Panc1 (cell line): ENCODE data around the gene ADGRB3. TPM values are rescaled to one million over a fixed set of nuclear protein-coding genes. Genes with fewer than 3 reads are reported as not detected.

Experiments
- ATAC-seq: fragments of 200-7000 bp; cut with Tn5 transposase; 2 replicates; pipeline ENCODE4 v1.9.1; 2020; ENCODE audit warnings: mild to moderate bottlenecking, moderate library complexity
- BruUV-seq: library from RNA; stranded (reverse); fragments of 400-500 nt; replicated peaks from 2 replicates; lab custom pipeline; 2021; lab: Mats Ljungman, UMichigan
- CTCF ChIA-PET: fragments of 300-600 bp; sonication (Branson Sonifier 250); formaldehyde crosslinking; loops from one replicate; lab custom pipeline; 2022; ENCODE audit warnings: antibody characterized with exemption; lab: Charles Lee
- POLR2A ChIA-PET: fragments of 300-600 bp; sonication (Branson Sonifier 250); formaldehyde crosslinking; loops from one replicate; lab custom pipeline; 2022; ENCODE audit warnings: antibody characterized with exemption; lab: Charles Lee
- DNase-seq: peaks from one replicate; pipeline ENCODE4 v3.0.0-alpha.2; 2010; ENCODE audit warnings: low read depth, low spot score
- H3K27ac ChIP-seq: 2 replicates; pipeline ENCODE4 v1.5.1; 2011; ENCODE audit warnings: mild to moderate bottlenecking, low read length, inconsistent platforms
- H3K27me3 ChIP-seq: fragments of 200-500 bp; sonication (Bioruptor generic); 2 replicates; pipeline ENCODE4 v1.6.0; 2014; ENCODE audit warnings: low read length, inconsistent platforms; ENCODE audit not compliant: control insufficient read depth, insufficient read depth
- H3K36me3 ChIP-seq: fragments of 200-500 bp; sonication (Bioruptor generic); 2 replicates; pipeline ENCODE4 v1.5.1; 2014; ENCODE audit warnings: inconsistent platforms, mild to moderate bottlenecking, low read length, moderate library complexity; ENCODE audit not compliant: control insufficient read depth, insufficient read depth
- H3K4me1 ChIP-seq: 2 replicates; pipeline ENCODE4 v1.5.1; 2011; ENCODE audit warnings: inconsistent platforms, mild to moderate bottlenecking, low read length, moderate library complexity; ENCODE audit not compliant: control insufficient read depth, insufficient read depth
- H3K4me3 ChIP-seq, 2 experiments: 2 replicates each; pipeline ENCODE4 v1.5.1; 2011 to 2012; ENCODE audit warnings: low read depth in 2 of 2, low read length in 2 of 2, mild to moderate bottlenecking in 2 of 2, inconsistent platforms in 1 of 2, moderate library complexity in 1 of 2
- H3K9me3 ChIP-seq: fragments of 200-500 bp; sonication (Bioruptor generic); 2 replicates; pipeline ENCODE4 v1.5.1; 2014; ENCODE audit warnings: low read depth, mild to moderate bottlenecking, inconsistent platforms, low read length, moderate library complexity; ENCODE audit not compliant: control insufficient read depth, insufficient read depth
- CTCF ChIP-seq: fragments of 450-650 bp; IDR thresholded peaks from 2 replicates; pipeline ENCODE4 v1.5.1; 2017; ENCODE audit warnings: mild to moderate bottlenecking
- POLR2AphosphoS5 ChIP-seq: IDR thresholded peaks from 2 replicates; pipeline ENCODE4 v1.6.1; 2012; ENCODE audit warnings: mild to moderate bottlenecking, low read depth, low read length, moderate library complexity
- REST ChIP-seq, 2 experiments: IDR thresholded peaks; 2 replicates each; pipeline ENCODE4 v1.6.1; 2011 to 2012; ENCODE audit warnings: low read depth in 2 of 2, control low read depth in 1 of 2, low read length in 1 of 2, mild to moderate bottlenecking in 1 of 2, moderate library complexity in 1 of 2; ENCODE audit not compliant: insufficient read depth in 1 of 2
- SIN3A ChIP-seq: IDR thresholded peaks from 2 replicates; pipeline ENCODE4 v1.6.1; 2012; ENCODE audit warnings: low read depth, mild to moderate bottlenecking, low read length, moderate library complexity, borderline replicate concordance; ENCODE audit not compliant: insufficient read depth
- TCF7L2 ChIP-seq: IDR thresholded peaks from 2 replicates; pipeline ENCODE4 v1.6.1; 2011; ENCODE audit warnings: mild to moderate bottlenecking, low read depth, low read length, inconsistent platforms
- in situ Hi-C: cut with HindIII; loops from 2 replicates; pipeline ENCODE4 v1.10.0; 2016; ENCODE audit warnings: low sequenced_read_pairs, low pct_unique_long_range_greater_than_20kb
- intact Hi-C: fragments of 100-400 bp; cut with micrococcal nuclease; formaldehyde crosslinking; loops from one replicate; pipeline ENCODE4 v1.10.0; 2022; ENCODE audit not compliant: unreplicated experiment
- total RNA-seq: library from RNA; stranded (reverse); gene quantifications from one replicate; pipeline ENCODE4 v1.2.1, GENCODE V29; 2021; ENCODE audit not compliant: unreplicated experiment

The ADGRB3 gene
- total RNA-seq, 1 experiment from 2014 or later = 0.10 TPM

GRCh38 chr6:69293471-69293870, 658.4 kb downstream of the ADGRB3 start:
- CTCF ChIA-PET = no interaction called here
- Histone ChIP-seq H3K27me3 (no peaks in the 10 kb centered on the region), H3K27ac (no peak overlapping the region), H3K36me3 (no peaks in the 10 kb centered on the region), H3K4me3 (no peak overlapping the region), H3K4me1 (no peaks in the 10 kb centered on the region), H3K9me3 (no peaks in the 10 kb centered on the region)
- DNase-seq (no peak), ATAC-seq (no peak)
- intact Hi-C loops (no loop called here), in situ Hi-C loops (no loop called here)
- BruUV-seq = no TSS peak
- POLR2A ChIA-PET = no interaction called here
- TF ChIP-seq CTCF (no peak), TCF7L2 (no peak), POLR2AphosphoS5 (no peak), SIN3A (no peak), REST (IDR thresholded peaks at IDR 0.05; ENCODE audit: insufficient read depth in 1 of 2, low read depth in 2 of 2, low read length in 1 of 2) (no peak)

- TF ChIP-seq CTCF (no peak), POLR2AphosphoS5 (no peak), REST (IDR thresholded peaks at IDR 0.05; ENCODE audit: insufficient read depth in 1 of 2, low read depth in 2 of 2, low read length in 1 of 2) (no peak), TCF7L2 (no peak), SIN3A (no peak)
- no peaks in the 10 kb centered on the region for H3K9me3 ChIP-seq
- in situ Hi-C loops = no loop called here
Observed at GRCh38 chr6:69294407-69294806, 659.3 kb downstream of the ADGRB3 start.

More at GRCh38 chr6:69294407-69294806, 659.3 kb downstream of the ADGRB3 start:
- no TSS peak for BruUV-seq
- DNase-seq = no peak
- no peak overlapping the region for H3K27ac ChIP-seq
- H3K27me3 ChIP-seq = no peaks in the 10 kb centered on the region
- no peaks in the 10 kb centered on the region for H3K4me1 ChIP-seq
- no peak for ATAC-seq
- CTCF ChIA-PET = no interaction called here
- no peak overlapping the region for H3K4me3 ChIP-seq
- POLR2A ChIA-PET = no interaction called here
- intact Hi-C loops = no loop called here
- no peaks in the 10 kb centered on the region for H3K36me3 ChIP-seq
